Retinal pigment epithelial cell (primary cell): ENCODE results near the gene PPP1R1C.

Experiments used
- DNase-seq: peaks from one replicate; pipeline ENCODE4 v3.0.0-alpha.2; 2010; ENCODE audit warnings: low read depth
- H3K4me3 ChIP-seq: 2 replicates; pipeline ENCODE4 v1.5.1; 2011; ENCODE audit warnings: mild to moderate bottlenecking, low read length, control low read depth, moderate library complexity
- TF ChIP-seq, protein P1 (sequence below): conservative IDR thresholded peaks from 2 replicates; pipeline ENCODE4 v1.5.1; 2011; ENCODE audit warnings: low read depth, low read length, control low read depth, inconsistent platforms

The PPP1R1C gene

DNA sequence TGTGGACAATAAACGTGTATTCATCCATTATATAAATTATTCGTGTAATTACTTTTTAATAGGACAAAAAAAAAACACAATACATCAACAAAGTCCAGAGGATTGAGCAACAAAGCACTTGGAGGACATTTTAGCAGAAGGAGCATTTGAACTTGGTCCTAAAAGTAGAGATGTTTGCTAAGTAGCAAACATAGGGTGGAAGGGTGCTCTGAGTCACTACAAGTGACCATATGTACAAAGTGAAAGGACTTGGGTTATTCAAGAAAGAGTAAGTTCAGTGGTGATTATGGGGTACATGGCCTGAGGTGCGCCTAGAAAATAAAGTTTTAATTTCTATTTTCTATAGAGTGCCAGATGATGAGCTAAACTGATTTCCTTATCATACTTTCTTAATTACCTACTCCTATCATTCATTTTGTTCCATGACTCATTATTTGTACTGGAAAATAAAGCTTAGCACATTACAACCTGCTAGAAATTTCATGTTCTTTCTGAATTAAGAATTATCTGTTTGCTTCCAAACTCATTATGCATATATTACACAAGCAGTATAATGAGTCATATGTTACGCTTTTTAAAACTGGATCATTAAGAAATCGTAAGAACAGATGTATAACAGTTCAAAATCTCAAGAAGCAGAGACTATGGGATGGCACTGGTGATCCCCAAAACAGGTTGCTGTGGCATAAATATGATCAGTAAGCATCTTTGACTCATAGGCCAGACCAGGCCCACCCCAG lies 13.1 kb upstream of the PPP1R1C start:
- TF ChIP-seq, protein P1, sequence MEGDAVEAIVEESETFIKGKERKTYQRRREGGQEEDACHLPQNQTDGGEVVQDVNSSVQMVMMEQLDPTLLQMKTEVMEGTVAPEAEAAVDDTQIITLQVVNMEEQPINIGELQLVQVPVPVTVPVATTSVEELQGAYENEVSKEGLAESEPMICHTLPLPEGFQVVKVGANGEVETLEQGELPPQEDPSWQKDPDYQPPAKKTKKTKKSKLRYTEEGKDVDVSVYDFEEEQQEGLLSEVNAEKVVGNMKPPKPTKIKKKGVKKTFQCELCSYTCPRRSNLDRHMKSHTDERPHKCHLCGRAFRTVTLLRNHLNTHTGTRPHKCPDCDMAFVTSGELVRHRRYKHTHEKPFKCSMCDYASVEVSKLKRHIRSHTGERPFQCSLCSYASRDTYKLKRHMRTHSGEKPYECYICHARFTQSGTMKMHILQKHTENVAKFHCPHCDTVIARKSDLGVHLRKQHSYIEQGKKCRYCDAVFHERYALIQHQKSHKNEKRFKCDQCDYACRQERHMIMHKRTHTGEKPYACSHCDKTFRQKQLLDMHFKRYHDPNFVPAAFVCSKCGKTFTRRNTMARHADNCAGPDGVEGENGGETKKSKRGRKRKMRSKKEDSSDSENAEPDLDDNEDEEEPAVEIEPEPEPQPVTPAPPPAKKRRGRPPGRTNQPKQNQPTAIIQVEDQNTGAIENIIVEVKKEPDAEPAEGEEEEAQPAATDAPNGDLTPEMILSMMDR, result no peak
- H3K4me3 ChIP-seq, result no peak overlapping the region
- DNase-seq, result no peak

DNA sequence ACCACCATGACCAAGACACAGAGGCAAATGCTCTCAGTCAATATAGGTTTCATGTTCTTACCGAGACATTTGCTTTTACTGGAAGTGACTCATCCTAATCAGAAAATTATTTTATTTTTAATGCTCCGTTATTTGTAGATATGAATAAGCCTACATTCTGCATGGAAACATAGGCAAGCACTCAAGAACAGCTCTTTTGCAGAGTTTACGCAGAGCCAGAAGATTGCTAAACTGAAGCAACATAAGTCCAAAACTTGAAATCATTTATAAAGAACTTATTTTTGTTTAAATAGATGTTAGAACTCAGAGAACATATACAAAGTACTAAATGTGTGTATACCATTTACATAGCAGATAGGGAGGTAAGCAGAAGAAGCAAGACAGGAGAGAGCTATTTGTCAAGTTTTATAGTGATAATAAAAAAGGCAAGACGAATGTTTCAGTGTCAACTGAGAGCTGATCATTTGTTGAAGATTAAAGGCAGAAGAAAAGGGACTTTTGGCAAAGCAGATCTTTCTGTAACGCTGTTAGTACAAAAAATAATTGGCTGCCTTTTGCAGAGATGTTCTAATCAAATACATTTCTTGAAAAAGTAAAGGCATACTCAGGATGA lies 12.4 kb upstream of the PPP1R1C start:
- TF ChIP-seq, protein P1, result no peak
- no peak for DNase-seq
- no peak overlapping the region for H3K4me3 ChIP-seq

DNA sequence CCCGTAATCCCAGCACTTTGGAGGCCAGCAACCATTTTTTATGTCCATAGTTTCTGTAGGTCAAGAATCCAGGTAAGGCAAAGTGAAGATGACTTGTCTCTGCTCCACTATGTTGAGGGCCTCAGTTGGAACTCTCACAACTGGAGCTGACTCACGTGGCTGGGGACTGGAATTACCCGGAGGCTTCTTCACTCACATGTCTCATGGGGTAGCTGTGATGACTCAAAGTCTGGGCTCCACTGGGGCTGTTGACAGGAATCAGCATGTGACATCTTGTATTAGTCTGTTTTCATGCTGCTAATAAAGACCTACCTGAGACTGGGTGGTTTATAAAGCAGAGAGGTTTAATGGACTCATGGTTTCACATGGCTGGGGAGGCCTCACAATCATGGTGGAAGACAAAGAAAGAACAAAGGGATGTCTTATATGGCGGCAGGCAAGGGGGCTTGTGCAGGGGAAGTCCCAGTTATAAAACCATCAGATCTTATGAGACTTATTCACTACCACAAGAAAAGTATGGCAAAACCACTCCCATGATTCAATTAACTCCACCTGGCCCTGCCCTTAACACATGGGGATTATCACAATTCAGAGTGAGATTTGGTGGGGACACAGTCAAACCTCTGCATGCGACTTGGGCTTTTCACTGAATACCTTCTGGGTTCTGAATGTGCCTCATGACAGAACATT lies 7.8 kb upstream of the PPP1R1C start:
- no peak overlapping the region for H3K4me3 ChIP-seq
- no peak for DNase-seq
- TF ChIP-seq, protein P1, result no peak

DNA sequence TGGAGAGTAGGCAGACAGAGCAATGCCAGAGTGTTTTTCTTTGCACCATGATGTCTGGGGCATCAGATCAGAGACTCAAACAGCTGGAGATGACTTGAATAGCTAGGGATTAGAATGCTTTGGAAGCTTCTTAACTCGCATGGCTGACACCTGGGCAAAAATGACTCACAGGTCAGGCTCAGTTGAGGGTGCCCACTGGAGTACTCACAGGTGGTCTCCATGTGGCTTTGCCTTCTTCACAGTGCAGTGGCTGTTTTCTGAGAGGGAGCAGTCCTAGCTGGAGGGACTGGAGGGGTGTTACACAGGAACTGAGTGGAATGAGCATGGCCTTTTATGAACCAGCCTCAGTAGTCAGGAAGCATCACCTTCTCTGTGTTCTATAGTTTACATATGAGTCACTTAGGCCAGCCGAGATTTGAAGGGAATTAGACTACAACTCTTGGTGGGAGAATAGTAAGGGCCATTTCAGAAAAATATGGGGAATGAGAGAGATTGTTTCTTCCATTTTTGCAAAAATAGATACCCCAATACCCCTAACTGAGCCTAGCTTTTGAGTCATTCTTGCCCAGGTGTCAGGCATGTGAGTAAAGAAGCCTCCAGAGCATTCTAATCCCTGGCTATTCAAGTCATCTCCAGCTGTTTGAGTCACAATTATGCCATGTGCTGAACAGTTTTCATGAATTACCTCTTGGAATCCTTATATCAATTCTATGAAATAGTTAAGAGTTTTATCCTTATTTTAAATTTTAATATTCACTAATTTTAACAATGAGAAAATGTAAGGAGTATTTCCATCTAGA lies 7.1 kb upstream of the PPP1R1C start:
- no peak for DNase-seq
- H3K4me3 ChIP-seq, result no peak overlapping the region
- TF ChIP-seq, protein P1, result no peak

DNA sequence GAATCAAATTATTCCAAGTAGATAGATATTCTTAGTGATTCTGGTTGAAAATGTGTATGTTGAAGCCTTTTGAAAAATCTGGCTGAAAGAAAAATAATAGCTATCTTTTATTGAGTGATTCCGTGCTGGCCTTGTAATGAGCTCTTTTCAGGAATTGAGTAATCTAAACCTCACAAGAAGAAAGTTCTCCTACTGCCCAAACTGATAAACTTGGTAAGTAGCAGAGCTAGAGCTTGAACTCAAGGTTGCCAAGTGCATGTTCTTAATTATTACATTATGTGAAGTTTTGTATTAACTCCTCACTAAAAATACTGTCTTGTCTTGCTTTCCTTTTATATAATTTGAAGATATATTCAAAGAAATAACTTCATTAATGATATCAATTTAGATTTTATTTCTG lies 1.6 kb upstream of the PPP1R1C start:
- TF ChIP-seq, protein P1, result no peak
- no peak for DNase-seq
- no peak overlapping the region for H3K4me3 ChIP-seq

DNA sequence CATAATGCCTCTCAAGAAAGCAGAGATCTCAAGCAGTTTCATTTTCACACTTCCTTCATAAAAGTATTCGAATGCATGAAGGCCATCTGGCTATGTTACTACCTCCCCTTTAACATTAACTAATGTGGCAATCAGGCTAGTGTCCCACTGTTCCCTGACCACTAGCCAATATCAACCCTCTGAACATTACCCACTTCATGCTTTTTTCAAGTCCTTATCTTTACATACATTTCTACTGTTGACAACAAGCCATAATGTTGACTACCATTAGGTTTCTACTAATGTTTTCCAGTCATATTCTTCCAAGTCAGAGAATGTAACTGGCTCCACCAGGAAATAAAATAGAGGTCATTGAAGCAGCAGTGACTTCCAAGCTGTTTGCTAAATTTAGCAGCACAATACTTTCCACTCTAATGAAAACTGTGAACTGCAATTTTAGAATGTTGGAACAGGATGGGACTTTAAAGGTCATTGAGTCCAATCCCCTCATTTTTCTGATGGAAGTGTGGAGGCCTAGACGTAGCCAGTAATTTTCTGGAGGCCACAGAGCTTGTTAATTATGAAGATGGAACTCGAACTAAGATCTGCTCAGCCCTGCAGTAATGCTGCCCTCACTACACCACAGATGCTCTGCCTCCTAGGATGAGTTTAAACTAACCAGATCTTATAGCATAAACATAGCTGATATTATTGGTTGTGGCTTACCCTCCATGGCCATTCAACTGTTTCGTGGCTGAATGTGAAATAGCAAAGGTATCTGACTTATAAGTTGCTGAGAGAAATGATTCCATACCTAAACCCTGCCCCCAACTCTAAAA lies 630 bp upstream of the PPP1R1C start:
- DNase-seq, result no peak
- TF ChIP-seq, protein P1, result no peak
- no peak overlapping the region for H3K4me3 ChIP-seq
